NCI-H524 treated with DMSO at 0.1 percent for 48 hours (cell line): ENCODE measurements around the gene SAP30BP.
A peak's percentile ranks its signal among the peaks of the same experiment; 100 is the strongest.

ENCODE experiments used
- DNase-seq: peaks from one replicate; lab custom pipeline; 2025; lab: John Stamatoyannopoulos, UW

Gene SAP30BP

DNA sequence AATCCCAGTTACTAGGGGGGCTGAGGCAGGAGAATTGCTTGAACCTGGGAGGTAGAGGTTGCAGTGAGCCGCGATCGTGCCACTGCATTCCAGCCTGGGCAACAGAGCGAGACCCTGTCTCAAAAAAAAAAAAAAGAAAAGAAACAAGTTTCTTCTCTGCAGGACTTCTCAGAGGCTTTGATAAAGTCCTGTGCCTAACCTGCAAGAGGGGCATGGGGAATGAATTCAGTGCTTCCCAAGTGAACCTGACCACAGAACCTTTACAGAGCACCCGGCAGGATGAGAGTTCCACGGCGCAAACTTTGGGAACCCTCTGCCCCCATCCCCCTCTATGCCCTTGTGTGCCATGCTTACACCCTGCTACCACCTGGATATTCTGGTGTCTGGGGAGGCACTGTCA is 72.0 kb downstream of the SAP30BP start:
- no peak for DNase-seq

DNA sequence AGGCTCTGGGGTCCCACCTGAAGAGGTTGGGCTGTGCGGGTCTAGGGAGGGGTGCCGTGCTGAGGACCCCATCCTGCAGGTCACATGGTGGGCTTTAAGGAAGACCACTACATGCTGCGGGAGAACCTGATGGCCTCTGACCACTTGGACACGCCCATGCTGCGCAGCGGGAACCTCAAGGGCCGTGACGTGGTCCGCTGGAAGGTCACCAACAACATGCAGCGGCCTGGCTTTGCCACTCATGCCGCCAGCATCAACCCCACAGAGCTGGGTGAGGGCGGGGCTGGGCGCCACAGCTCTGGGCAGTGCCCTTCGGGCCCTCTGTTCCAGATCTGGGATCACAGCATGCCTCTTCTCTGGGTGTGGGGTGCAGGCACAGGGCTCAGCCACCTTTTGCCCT is 72.7 kb downstream of the SAP30BP start:
- DNase-seq = no peak

DNA sequence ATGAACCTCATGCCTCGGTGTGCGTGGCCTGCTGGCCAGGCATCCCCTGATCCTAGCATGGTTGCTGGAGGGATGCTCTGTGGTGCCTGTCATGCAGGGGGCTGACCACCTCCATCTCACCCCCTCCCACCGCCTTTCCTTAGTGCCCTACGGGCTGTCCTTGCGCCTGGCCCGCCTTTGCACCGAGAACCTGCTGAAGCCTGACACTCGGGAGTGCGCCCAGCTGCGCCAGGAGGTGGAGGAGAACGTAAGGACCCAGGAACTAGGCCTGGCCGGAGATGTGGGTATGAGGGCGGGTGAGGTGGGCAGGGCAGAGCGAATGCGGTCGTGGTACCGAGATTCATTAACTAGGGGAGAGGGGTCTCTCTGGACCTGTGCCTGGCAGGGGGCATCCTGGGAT is 73.1 kb downstream of the SAP30BP start:
- no peak for DNase-seq

DNA sequence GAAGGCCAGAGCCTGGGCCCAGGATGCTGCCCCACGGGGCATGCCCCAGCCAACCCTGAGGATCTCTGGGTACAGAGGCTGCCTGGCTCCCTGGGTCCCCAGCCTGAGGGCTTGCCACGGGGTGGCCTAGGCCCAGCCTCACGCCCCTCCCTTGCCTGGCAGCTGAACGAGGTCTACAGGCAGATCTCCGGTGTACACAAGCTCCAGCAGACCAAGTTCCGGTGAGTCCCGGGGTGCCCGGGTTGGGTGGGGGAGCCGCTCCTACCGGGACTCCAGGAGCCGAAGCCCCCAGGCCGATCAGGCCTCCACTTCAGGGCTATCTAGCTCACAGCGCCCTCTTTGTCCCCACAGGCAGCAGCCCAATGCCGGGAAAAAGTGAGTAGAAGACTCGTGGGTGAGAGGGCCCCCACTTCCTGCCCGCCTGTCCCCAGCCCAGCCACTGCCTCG is 73.5 kb downstream of the SAP30BP start:
- DNase-seq = no peak

DNA sequence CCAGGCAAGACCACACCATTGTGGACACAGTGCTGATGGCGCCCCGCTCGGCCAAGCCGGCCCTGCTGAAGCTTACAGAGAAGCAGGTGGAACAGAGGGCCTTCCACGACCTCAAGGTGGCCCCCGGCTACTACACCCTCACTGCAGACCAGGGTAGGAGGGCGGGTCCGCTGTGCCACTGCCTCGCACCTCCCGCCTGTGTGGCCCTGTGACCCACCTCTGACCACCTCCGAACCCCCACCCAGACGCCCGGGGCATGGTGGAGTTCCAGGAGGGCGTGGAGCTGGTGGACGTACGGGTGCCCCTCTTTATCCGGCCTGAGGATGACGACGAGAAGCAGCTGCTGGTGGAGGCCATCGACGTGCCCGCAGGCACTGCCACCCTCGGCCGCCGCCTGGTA is 75.2 kb downstream of the SAP30BP start:
- DNase-seq = no peak

DNA sequence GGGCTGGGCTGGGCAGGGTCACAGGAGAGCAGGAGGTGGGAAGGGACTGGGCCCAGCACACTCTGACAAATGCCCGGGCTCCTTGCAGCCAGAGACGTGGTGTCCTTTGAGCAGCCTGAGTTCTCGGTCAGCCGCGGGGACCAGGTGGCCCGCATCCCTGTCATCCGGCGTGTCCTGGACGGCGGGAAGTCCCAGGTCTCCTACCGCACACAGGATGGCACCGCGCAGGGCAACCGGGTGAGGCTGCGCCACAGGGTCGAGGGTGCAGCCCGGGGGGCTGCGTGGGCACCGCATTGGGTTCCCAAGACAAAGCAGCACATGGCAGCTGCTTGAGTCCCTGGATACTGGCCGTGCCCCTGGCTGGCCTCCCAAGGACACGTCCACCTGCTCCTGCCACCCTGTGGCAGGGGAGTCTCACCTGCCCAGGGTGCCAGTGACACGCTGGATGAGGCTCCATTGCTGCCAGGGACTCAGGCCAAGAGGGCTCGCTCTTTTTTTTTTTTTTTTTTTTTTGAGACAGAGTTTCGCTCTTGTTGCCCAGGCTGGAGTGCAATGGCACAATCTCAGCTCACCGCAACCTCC is 76.6 kb downstream of the SAP30BP start:
- no peak for DNase-seq

DNA sequence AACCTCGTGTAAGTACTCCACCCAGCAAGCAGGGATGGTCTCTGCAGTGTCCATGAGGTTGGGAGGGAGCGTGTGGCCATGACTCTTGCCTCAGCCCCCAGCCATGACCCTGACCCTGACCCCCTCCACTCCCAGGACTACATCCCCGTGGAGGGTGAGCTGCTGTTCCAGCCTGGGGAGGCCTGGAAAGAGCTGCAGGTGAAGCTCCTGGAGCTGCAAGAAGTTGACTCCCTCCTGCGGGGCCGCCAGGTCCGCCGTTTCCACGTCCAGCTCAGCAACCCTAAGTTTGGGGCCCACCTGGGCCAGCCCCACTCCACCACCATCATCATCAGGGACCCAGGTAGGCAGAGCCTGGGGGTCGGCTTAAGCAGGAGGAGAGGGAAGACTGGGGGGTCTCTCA is 81.6 kb downstream of the SAP30BP start:
- no peak for DNase-seq

DNA sequence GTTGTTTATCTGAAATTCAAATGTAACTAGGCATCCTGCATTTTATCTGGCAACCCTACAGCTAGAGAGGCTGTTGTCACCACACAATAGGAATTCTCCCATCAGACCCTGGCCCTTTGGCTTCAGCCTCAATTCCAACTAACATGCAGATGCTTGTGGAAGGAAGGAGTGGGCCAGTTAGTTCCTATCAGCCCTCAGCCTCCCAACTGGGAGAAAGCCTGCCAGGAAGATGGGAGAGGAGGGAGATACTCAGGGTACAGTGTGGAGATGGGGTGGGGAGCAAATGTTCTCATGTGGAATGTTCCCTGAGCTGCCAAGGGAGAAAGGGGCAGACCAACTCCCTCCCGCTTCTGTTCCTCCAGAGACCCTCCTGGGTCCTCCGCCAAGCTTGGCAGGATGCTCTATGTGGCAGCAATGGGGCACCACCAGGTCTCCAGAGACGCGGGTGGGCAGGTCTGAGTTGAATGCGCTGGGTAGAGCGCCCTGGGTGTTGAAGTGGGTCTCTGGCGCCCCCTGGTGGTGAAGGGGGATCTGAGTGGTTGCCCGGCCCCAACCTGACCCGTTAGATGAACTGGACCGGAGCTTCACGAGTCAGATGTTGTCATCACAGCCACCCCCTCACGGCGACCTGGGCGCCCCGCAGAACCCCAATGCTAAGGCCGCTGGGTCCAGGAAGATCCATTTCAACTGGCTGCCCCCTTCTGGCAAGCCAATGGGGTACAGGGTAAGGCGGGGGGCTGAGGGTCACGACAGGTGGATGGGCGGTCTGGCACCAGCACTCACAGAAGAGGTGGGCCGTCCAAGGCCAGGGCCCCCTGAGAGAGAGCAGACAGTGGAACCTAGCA is 82.6 kb downstream of the SAP30BP start:
- peak; percentile 55 for DNase-seq

DNA sequence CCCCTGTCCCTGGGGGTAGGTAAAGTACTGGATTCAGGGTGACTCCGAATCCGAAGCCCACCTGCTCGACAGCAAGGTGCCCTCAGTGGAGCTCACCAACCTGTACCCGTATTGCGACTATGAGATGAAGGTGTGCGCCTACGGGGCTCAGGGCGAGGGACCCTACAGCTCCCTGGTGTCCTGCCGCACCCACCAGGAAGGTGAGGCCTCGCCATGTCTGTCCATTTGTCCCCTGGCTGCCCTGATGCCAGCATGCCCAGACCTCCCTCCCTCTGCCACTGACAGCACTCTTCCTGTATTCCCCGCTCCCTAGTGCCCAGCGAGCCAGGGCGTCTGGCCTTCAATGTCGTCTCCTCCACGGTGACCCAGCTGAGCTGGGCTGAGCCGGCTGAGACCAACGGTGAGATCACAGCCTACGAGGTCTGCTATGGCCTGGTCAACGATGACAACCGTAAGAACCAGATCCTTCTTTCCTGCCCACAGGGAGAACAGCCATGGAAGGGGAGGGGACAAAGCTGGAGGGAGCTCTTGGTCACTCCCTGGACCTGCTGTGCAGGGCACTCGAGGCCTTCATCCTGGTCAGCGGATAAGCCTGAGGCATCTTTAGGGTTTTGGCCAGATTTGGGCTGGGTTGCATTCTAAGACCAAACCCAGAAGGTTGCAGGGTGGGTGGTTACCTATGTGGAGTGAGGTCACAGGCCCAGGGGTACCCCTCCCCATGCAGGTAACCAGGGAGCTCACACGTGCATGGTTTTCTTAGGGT is 83.7 kb downstream of the SAP30BP start:
- no peak for DNase-seq

DNA sequence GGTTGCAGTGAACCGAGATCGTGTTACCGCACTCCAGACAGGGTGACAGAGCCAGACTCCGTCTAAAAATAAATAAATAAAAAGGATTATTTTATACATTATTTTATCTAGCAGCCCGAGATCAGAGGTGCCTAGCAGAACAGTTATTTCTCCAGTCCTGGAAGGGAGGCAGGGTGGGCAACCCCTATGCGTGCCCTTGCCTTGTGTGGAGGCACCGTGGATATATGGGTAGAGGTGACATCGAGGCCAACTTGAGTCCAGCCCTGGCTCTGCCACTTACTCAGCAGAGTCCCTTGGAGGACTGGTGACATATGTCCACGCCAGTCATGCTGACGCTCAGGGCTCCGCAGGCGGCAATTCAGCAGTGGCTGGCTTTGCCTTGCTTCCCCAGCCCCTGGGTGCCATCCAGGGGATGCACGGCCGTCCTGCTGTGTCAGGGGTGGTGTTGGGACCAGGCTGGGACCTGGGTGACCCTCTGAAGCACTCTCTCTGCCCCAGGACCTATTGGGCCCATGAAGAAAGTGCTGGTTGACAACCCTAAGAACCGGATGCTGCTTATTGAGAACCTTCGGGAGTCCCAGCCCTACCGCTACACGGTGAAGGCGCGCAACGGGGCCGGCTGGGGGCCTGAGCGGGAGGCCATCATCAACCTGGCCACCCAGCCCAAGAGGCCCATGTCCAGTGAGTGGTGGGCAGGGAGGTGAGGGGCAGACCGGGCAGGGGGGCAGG is 84.7 kb downstream of the SAP30BP start:
- no peak for DNase-seq

DNA sequence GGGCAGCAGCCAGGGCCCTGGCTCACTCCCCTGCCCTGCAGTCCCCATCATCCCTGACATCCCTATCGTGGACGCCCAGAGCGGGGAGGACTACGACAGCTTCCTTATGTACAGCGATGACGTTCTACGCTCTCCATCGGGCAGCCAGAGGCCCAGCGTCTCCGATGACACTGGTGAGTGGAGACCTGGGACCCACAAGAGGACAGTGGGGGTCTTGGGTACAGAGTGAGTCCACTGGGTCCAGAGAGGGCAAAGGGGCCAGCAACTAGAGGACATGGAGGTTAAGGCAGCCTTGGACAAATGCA is 85.2 kb downstream of the SAP30BP start:
- no peak for DNase-seq

DNA sequence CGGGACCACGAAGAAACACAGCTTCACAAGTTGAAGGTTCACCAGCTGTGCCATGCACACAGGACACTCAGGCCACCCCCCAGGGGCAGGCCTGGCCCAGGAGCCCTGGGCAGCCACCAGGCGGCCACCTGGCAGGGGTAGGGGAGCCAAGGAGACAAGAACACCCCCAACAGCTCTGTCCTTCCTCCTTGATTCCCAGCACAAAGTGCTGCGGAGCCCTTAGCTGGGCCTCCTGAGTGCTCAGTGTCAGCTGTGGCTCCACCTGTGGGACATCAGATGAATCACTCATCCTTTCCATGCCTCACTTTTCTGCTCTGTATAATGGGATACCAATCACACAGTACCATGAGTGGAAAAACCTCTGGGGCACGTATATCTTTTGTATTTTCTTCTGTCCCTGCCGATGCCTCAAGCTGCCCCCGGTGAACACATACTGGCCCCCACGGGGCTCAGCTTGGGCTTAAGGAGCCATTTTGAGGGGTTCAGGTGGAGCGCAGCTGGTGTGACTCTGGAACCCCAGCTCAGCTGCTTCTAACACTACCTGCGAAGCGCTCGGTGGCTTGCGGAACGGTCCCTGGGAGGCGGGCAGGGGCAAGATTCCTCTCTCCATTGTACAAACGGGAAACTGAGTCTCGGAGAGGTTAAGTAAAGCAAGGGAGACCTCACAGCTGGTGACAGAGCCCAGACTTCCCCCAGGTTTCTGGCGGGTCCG is 85.8 kb downstream of the SAP30BP start:
- no peak for DNase-seq

DNA sequence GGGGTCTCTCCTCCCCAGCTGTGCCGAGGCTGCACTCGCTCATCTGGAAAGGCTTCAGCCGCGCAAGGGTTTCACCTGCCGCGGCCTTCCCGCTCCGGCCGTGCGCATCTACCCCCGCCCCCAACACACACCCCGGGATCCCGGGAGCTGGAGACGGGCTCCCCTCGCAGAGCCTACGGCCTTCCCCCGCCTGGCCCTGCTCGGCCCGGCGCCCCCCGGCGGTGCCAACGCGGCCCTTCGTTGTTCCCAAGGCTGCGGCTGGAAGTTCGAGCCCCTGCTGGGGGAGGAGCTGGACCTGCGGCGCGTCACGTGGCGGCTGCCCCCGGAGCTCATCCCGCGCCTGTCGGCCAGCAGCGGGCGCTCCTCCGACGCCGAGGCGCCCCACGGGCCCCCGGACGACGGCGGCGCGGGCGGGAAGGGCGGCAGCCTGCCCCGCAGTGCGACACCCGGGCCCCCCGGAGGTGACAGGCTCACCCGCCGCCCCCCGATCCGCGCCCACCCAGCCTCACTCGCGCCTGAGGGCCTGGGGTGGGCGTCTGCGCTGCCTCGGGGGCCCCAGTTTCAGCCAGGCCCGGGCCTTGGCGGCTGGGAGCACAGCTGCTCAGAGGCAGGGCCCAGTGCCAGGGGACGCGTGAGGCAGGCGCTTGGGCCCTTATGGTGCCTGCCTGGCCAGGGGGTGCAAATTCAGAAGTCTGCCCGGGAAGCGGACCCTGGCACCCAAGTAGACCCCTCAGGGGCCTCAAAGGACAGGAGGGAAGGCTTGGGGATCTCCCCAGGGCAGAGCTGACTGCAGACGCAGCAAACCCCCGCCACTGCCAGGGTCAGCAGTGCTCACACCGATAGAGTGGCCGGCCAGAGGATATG is 86.6 kb downstream of the SAP30BP start:
- no peak for DNase-seq

DNA sequence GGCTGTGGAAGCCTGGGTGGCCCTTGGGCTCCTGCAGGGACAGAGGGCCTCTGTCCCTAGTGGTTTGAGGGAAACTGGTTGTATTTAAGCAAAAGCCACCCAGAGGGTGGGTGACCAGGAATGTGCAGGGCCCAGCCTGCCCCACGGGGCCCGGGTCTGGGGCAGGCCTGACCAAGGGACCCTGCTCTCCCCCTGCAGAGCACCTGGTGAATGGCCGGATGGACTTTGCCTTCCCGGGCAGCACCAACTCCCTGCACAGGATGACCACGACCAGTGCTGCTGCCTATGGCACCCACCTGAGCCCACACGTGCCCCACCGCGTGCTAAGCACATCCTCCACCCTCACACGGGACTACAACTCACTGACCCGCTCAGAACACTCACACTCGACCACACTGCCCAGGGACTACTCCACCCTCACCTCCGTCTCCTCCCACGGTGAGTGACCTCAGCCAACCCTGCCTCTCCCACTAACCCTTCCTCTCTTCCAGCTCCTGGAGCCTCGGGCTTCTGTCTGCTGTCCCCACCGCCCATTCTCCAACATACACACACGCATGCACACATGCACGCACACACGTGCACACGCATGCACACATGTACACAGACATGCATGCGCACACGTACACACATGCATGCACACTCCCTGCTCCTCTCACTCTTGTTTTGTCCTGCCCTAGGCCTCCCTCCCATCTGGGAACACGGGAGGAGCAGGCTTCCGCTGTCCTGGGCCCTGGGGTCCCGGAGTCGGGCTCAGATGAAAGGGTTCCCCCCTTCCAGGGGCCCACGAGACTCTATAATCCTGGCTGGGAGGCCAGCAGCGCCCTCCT is 87.5 kb downstream of the SAP30BP start:
- DNase-seq = no peak

DNA sequence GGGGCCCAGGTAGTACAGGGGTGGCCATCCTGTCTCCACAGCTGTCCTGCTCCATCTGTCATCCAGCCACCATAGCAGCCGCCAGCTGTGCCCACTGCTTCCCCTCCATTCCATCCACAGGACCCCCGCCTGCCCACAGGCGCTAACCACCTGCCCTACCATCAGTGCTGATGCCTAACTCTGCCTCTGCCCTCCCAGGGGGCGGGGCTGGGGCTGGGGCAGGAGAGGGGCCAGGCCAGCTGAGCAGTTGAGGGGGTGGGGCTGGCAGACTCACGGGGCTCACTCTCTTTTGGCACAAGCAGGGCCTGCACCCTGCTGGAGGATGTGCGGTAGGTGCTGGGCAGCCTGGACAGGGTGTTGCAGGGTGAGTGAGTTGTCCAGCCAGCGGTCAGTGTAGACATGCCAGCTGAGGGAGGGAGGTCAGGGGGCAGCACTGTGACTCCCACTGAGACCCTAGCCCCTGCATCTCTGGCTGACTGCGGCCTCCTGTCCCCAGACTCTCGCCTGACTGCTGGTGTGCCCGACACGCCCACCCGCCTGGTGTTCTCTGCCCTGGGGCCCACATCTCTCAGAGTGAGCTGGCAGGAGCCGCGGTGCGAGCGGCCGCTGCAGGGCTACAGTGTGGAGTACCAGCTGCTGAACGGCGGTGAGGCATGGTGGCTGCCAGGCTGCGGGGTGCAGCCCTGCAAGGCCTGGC is 88.2 kb downstream of the SAP30BP start:
- DNase-seq = peak; percentile 46

DNA sequence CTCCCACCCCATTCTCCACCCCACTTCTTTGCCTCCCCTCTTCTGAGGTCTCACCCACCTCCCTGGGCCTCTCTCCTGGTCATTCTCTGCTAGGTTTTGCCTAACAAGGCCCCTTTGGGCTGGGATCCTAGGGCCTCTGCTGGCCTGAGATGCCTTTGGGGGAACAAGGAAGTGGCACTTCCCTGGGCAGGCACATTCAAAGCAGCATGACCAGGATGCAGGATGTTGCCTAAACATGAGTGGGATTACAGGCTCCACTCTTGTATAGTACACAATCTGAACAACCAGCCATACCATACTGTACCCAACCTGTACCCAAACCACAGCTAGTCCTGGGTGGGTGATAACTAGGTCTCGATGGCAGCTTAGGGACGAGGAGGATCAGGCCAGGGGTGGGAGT is 88.9 kb downstream of the SAP30BP start:
- no peak for DNase-seq

DNA sequence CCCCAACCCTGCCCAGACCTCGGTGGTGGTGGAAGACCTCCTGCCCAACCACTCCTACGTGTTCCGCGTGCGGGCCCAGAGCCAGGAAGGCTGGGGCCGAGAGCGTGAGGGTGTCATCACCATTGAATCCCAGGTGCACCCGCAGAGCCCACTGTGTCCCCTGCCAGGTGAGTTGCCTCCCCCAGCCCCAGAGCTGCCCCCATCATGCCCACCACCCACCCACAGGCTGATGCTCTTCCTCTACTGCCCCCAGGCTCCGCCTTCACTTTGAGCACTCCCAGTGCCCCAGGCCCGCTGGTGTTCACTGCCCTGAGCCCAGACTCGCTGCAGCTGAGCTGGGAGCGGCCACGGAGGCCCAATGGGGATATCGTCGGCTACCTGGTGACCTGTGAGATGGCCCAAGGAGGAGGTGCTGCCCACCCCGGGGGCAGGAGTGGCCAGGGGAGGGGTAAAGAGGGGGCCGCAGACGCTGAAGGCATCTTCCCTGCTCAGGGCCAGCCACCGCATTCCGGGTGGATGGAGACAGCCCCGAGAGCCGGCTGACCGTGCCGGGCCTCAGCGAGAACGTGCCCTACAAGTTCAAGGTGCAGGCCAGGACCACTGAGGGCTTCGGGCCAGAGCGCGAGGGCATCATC is 89.4 kb downstream of the SAP30BP start:
- no peak for DNase-seq

DNA sequence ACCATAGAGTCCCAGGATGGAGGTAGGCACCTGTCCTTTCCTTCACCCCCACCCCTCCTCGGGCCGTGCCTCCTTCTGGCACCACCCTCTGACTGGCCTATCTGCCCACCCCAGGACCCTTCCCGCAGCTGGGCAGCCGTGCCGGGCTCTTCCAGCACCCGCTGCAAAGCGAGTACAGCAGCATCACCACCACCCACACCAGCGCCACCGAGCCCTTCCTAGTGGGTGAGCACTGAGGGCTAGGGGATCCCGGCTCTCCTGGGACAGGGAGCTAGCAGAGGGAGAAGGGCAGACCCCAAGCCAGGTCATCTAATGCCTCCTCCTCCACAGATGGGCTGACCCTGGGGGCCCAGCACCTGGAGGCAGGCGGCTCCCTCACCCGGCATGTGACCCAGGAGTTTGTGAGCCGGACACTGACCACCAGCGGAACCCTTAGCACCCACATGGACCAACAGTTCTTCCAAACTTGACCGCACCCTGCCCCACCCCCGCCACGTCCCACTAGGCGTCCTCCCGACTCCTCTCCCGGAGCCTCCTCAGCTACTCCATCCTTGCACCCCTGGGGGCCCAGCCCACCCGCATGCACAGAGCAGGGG is 90.0 kb downstream of the SAP30BP start:
- DNase-seq = no peak
